GM21360 (cell line): ENCODE results near the gene FAM234A.
A peak's percentile ranks its signal among the peaks of the same experiment; 100 is the strongest.
"Not testable (repeated sequence)": the region's sequence is repeated elsewhere in the genome, so short reads cannot be mapped to it uniquely, and the experiment has no call there.

Experiments used
- ATAC-seq: cut with Tn5 transposase; IDR thresholded peaks from one replicate; pipeline ENCODE4 v1.9.1; 2021; ENCODE audit warnings: mild to moderate bottlenecking, moderate library complexity; ENCODE audit not compliant: unreplicated experiment

FAM234A gene

GRCh38 chr16:234468-235305 is at the start of gene FAM234A:
Gene FAM234A (plus strand): TSS chr16:234821. CDS start chr16:254414, 19,593 bp downstream.
- ATAC-seq: peak; percentile 86

- no peak for ATAC-seq
Measured at GRCh38 chr16:185213-185612, 49.4 kb upstream of the FAM234A start.

- ATAC-seq: no peak
Measured at GRCh38 chr16:185691-186090, 48.9 kb upstream of the FAM234A start.

GRCh38 chr16:187330-187729 is 47.3 kb upstream of the FAM234A start:
- ATAC-seq: no peak

- no peak for ATAC-seq
Measured at GRCh38 chr16:188674-189073, 45.9 kb upstream of the FAM234A start.

GRCh38 chr16:189604-190186 is 44.9 kb upstream of the FAM234A start:
- ATAC-seq: no peak

- no peak for ATAC-seq
Measured at GRCh38 chr16:191831-192230, 42.8 kb upstream of the FAM234A start.

GRCh38 chr16:192686-193085 is 41.9 kb upstream of the FAM234A start:
- no peak for ATAC-seq

GRCh38 chr16:193441-193840 is 41.2 kb upstream of the FAM234A start:
- no peak for ATAC-seq

- ATAC-seq: no peak
Measured at GRCh38 chr16:194516-194915, 40.1 kb upstream of the FAM234A start.

- ATAC-seq: no peak
Measured at GRCh38 chr16:200388-200787, 34.2 kb upstream of the FAM234A start.

- no peak for ATAC-seq
Measured at GRCh38 chr16:203246-203645, 31.4 kb upstream of the FAM234A start.

GRCh38 chr16:204046-204445 is 30.6 kb upstream of the FAM234A start:
- not testable (repeated sequence) for ATAC-seq

GRCh38 chr16:209359-209758 is 25.3 kb upstream of the FAM234A start:
- not testable (repeated sequence) for ATAC-seq

GRCh38 chr16:211631-212180 is 22.9 kb upstream of the FAM234A start:
- ATAC-seq: not testable (repeated sequence)

GRCh38 chr16:212999-213398 is 21.6 kb upstream of the FAM234A start:
- no peak for ATAC-seq

GRCh38 chr16:220021-220420 is 14.6 kb upstream of the FAM234A start:
- ATAC-seq: no peak

GRCh38 chr16:228151-228851 is 6.3 kb upstream of the FAM234A start:
- ATAC-seq: no peak

GRCh38 chr16:228852-229730 is 5.5 kb upstream of the FAM234A start, which contains the start of gene LUC7L:
Gene LUC7L (minus strand): TSS chr16:229449. CDS start chr16:229339, 110 bp downstream.
- peak; percentile 82 for ATAC-seq

GRCh38 chr16:229731-230281 is 4.8 kb upstream of the FAM234A start:
- ATAC-seq: no peak
